ENCODE measurements around the gene PRELP.

PRELP gene

GRCh38 chr1:203473781-203474305, 1.8 kb upstream of the PRELP start:
- Mint-ChIP-seq H3K9me3 (no peaks in the 10 kb centered on the region), H3K36me3 (ENCODE audit: insufficient read depth) (no peaks in the 10 kb centered on the region), H3K27ac (no peak overlapping the region), H3K4me1 (ENCODE audit: low read depth in 2 of 2) (peaks cover 0 to 2% of the 10 kb centered on the region in 2 donors), H3K27me3 (peaks cover 53 to 81% of the 10 kb centered on the region in 2 donors), H3K4me3 (no peak overlapping the region)
- ATAC-seq (replicated peaks) (no peak), DNase-seq (no peak)

GRCh38 chr1:203476216-203476814, 709 bp downstream of the PRELP start:
- peaks cover 46 to 61% of the 10 kb centered on the region in 2 donors for H3K27me3 Mint-ChIP-seq
- H3K9me3 Mint-ChIP-seq: no peaks in the 10 kb centered on the region
- no peaks in the 10 kb centered on the region for H3K36me3 Mint-ChIP-seq (ENCODE audit: insufficient read depth)
- H3K4me3 Mint-ChIP-seq: no peak overlapping the region
- DNase-seq: no peak
- no peak overlapping the region for H3K27ac Mint-ChIP-seq
- peaks cover 0 to 8% of the 10 kb centered on the region in 2 donors for H3K4me1 Mint-ChIP-seq (ENCODE audit: low read depth in 2 of 2)
- ATAC-seq (replicated peaks): no peak

DNA sequence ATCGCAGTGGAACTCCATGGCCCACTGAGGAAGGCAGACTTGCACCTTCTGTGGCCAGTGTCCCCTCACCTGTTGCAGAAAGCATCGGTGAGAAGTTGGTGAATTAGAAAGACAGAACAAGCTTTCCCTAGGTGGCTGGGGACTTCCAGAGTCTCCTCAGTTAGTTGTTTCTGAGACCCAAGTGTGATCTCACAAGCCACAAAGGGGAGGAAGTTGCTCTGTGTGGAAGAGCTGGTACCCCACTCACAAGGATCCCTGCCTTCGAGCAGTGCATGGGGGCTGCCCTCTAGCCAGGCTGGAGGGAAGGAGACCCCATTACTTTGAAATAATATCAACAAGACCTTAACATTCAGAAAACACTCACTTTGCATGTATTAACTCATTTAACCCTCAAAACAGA, 2.1 kb downstream of the PRELP start:
- H3K27me3 Mint-ChIP-seq: peaks cover 38 to 51% of the 10 kb centered on the region in 2 donors
- no peaks in the 10 kb centered on the region for H3K36me3 Mint-ChIP-seq (ENCODE audit: insufficient read depth)

DNA sequence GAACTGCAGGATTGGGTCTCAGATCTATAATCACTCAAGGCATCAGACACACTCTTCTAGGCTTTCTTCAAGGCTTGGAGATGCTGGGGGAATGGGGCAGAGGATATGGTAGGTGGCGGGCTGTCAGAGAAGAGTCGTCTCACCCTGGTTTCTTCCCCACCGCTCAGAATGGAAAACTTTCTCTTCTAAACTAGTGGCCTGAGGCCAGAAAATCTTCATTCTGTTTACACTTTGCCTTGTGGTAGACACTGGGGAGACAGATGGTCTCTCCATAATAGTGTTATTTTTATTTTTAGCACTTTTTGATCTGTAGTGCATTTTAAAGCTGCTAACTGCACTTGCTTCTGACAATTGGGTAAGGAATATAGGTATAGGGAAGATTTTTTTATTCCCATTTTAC, 2.6 kb downstream of the PRELP start:
- Mint-ChIP-seq H3K36me3 (ENCODE audit: insufficient read depth) (no peaks in the 10 kb centered on the region), H3K4me1 (ENCODE audit: low read depth in 2 of 2) (peaks cover 0 to 8% of the 10 kb centered on the region in 2 donors), H3K4me3 (no peak overlapping the region), H3K27ac (no peak overlapping the region), H3K27me3 (peaks cover 35 to 47% of the 10 kb centered on the region in 2 donors), H3K9me3 (no peaks in the 10 kb centered on the region)
- no peak for ATAC-seq (replicated peaks)
- no peak for DNase-seq

More for the DNA sequence above, 2.1 kb downstream of the PRELP start:
- peaks cover 0 to 8% of the 10 kb centered on the region in 2 donors for H3K4me1 Mint-ChIP-seq (ENCODE audit: low read depth in 2 of 2)
- no peak overlapping the region for H3K4me3 Mint-ChIP-seq
- ATAC-seq (replicated peaks) (no peak), DNase-seq (no peak)
- H3K27ac Mint-ChIP-seq: no peak overlapping the region
- no peaks in the 10 kb centered on the region for H3K9me3 Mint-ChIP-seq

DNA sequence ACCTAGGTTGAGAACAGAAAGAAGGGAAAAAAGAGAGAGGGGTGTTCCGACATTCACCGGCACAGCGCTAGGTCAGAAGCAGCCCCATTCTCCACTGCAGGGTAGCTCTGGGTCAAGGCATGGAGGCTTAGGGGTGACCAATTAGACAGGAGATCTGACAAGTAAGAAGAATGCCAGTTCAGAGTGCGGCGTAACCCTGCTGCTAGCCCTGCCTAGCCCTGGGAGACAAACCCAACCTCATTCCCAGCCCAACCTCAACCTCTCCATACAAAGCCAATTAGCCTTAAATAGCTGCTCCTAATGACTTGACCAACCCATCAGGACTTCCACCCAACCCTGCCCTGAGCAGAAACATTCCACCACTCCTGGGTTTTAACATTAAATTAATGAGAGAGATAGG, 3.4 kb downstream of the PRELP start:
- Mint-ChIP-seq H3K4me3 (no peak overlapping the region), H3K27me3 (peaks cover 28 to 39% of the 10 kb centered on the region in 2 donors), H3K4me1 (ENCODE audit: low read depth in 2 of 2) (peaks cover 0 to 8% of the 10 kb centered on the region in 2 donors), H3K27ac (no peak overlapping the region), H3K36me3 (ENCODE audit: insufficient read depth) (no peaks in the 10 kb centered on the region), H3K9me3 (no peaks in the 10 kb centered on the region)
- DNase-seq (no peak), ATAC-seq (replicated peaks) (no peak)

GRCh38 chr1:203479646-203480045, 4.0 kb downstream of the PRELP start:
- Mint-ChIP-seq H3K9me3 (no peaks in the 10 kb centered on the region), H3K4me3 (no peak overlapping the region), H3K36me3 (ENCODE audit: insufficient read depth) (no peaks in the 10 kb centered on the region), H3K27ac (no peak overlapping the region), H3K4me1 (ENCODE audit: low read depth in 2 of 2) (peaks cover 0 to 8% of the 10 kb centered on the region in 2 donors), H3K27me3 (peaks cover 24 to 32% of the 10 kb centered on the region in 2 donors)
- ATAC-seq (replicated peaks) (no peak), DNase-seq (no peak)

DNA sequence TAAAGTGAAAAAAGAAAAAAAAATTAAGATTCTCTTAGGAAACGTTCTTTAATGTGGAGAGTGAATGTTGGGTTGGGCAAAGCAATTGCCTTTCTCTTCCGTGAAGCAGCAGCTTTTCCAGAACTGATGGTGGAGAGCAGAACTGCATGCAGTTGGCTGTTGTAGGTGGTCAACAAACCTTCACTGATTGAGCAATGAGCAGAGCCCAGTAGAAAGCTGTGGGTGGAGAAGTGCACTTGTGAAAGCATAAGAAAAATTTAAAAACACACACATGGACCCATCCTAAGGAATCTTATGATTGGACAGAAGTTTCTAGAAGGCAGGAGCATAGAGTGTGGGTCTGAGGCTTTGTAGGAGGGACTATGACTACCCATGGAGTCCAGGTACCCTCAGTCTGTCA, 4.5 kb downstream of the PRELP start:
- peaks cover 19 to 28% of the 10 kb centered on the region in 2 donors for H3K27me3 Mint-ChIP-seq
- H3K27ac Mint-ChIP-seq: no peak overlapping the region
- H3K9me3 Mint-ChIP-seq: no peaks in the 10 kb centered on the region
- DNase-seq: no peak
- peaks cover 0 to 8% of the 10 kb centered on the region in 2 donors for H3K4me1 Mint-ChIP-seq (ENCODE audit: low read depth in 2 of 2)
- H3K4me3 Mint-ChIP-seq: no peak overlapping the region
- no peaks in the 10 kb centered on the region for H3K36me3 Mint-ChIP-seq (ENCODE audit: insufficient read depth)
- ATAC-seq (replicated peaks): no peak

DNA sequence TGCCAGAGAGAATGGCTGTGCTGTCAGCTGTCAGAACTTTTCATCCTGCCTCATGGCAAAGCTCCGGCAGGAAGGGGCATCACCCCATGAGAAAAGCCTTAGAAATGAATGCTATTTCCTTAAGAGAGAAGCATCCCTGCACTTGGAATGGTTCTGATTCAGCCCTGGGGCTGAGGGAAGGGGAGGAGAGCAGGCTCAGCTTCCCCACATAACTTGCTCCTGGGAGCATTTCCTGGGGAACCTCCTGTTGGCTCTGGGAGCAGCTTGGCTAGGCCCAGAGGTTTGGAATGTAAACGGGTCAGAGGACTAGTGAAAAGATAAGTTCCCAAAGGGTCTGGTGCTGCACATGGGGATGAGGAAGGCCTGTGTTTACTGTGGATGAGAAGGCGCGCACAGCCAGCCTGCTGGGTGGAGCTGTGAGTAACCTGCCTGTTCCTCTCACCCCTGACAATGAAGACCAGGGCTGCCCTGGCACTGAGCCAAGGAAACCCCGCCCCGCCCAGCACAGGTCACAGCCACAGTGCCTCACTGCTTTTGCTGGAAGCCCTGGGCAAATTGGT, 5.0 kb downstream of the PRELP start:
- H3K4me3 Mint-ChIP-seq: no peak overlapping the region
- peak in 2 of 3 experiments; percentile 32 to 36 for DNase-seq
- no peaks in the 10 kb centered on the region for H3K9me3 Mint-ChIP-seq
- H3K27ac Mint-ChIP-seq: no peak overlapping the region
- peaks cover 17 to 23% of the 10 kb centered on the region in 2 donors for H3K27me3 Mint-ChIP-seq
- no peaks in the 10 kb centered on the region for H3K36me3 Mint-ChIP-seq (ENCODE audit: insufficient read depth)
- H3K4me1 Mint-ChIP-seq (ENCODE audit: low read depth in 2 of 2): peaks cover 0 to 8% of the 10 kb centered on the region in 2 donors
- peak; percentile 83 for ATAC-seq (replicated peaks)

DNA sequence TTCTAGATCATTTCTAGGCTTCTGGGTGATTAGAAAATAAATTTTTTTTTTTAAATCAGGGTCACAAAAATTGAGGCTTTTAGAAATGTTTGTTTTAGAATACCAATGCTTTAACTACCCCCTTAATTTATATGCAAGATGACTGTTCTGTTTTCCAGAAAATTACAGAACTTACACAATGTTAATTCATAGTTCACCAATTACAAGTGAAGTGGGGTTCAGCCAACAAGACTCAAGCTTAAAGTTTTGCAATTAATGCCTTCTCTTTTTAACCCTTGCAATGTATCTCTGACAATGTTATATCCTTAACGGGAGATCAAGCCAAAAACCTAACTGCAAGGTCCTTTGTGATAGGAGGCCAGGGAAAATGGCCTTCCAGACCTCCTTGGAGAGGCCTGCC, 5.6 kb downstream of the PRELP start:
- Mint-ChIP-seq H3K4me1 (ENCODE audit: low read depth in 2 of 2) (peaks cover 0 to 8% of the 10 kb centered on the region in 2 donors), H3K36me3 (ENCODE audit: insufficient read depth) (no peaks in the 10 kb centered on the region), H3K9me3 (no peaks in the 10 kb centered on the region), H3K27me3 (peaks cover 11 to 17% of the 10 kb centered on the region in 2 donors), H3K4me3 (no peak overlapping the region), H3K27ac (no peak overlapping the region)
- ATAC-seq (replicated peaks) (no peak), DNase-seq (no peak)

DNA sequence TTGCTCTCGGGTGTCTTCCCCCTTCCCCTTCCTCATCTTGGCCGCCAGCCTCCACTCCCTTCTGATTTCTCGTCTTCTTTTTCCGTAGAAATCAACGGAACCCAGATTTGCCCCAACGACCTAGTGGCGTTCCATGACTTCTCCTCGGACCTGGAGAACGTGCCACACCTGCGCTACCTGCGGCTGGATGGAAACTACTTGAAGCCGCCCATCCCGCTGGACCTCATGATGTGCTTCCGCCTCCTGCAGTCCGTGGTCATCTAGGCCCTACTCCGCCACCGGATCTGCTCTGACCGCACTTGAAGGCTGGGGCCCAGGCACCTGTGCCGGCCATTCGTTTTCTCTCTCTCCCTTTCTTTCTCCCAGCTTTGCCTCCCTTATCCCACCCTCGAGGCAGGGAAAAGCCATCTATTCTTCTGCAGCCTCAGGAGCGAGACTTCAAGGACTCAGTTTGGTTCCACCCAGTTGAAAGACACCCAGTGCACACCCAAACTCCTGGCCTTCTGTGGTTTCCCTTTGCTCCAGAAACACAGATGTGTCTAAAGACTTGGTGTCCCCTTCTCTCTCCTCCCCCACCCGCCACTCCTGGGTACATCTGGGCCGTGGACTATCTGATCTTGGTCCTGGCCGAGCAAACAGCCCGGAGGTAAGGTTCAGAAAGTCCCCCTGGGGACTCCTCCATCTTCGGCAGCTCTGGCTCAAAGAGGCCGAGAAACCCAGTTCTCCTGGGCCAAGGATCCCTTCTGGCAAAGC, 11.2 kb downstream of the PRELP start:
- no peak for ATAC-seq (replicated peaks)
- Mint-ChIP-seq H3K36me3 (ENCODE audit: insufficient read depth) (no peaks in the 10 kb centered on the region), H3K27ac (peak overlapping the region; percentile 65 to 78), H3K9me3 (no peaks in the 10 kb centered on the region), H3K4me3 (peak overlapping the region; percentile 81 to 83), H3K27me3 (peaks cover 10 to 12% of the 10 kb centered on the region in 2 donors), H3K4me1 (ENCODE audit: low read depth in 2 of 2) (peaks cover 3 to 6% of the 10 kb centered on the region in 2 donors)
- DNase-seq: no peak

GRCh38 chr1:203488539-203488938, 12.9 kb downstream of the PRELP start:
- Mint-ChIP-seq H3K27ac (no peak overlapping the region), H3K4me3 (peak overlapping the region; percentile 23 to 24), H3K27me3 (peaks cover 27 to 29% of the 10 kb centered on the region in 2 donors), H3K36me3 (ENCODE audit: insufficient read depth) (no peaks in the 10 kb centered on the region), H3K4me1 (ENCODE audit: low read depth in 2 of 2) (peaks cover 3 to 6% of the 10 kb centered on the region in 2 donors), H3K9me3 (no peaks in the 10 kb centered on the region)
- no peak for ATAC-seq (replicated peaks)
- DNase-seq: no peak

DNA sequence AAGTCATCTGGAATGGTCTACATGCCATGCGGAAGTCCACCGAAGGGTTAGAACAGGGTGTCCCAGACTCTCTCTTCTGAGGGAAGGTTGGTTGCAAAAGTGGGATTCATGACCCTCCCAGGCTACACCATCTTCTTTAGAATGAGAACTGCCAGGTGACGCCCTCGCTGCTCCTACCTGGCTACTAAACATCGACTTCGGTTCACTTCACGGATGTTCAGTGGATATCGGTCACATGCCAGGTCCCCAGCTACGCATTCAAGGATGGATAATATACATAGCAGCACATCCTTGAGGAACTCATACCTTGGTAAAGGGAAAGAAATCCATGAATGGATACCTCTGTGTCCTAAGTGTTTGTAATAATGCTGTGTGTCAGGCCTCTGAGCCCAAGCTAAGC, 15.0 kb downstream of the PRELP start:
- peaks cover 3 to 6% of the 10 kb centered on the region in 2 donors for H3K4me1 Mint-ChIP-seq (ENCODE audit: low read depth in 2 of 2)
- ATAC-seq (replicated peaks): no peak
- H3K4me3 Mint-ChIP-seq: no peak overlapping the region
- H3K36me3 Mint-ChIP-seq (ENCODE audit: insufficient read depth): no peaks in the 10 kb centered on the region
- DNase-seq: no peak
- H3K27me3 Mint-ChIP-seq: peaks cover 34 to 37% of the 10 kb centered on the region in 2 donors
- H3K27ac Mint-ChIP-seq: no peak overlapping the region
- H3K9me3 Mint-ChIP-seq: no peaks in the 10 kb centered on the region

- DNase-seq (no peak), ATAC-seq (replicated peaks) (no peak)
- Mint-ChIP-seq H3K27ac (no peak overlapping the region), H3K4me1 (ENCODE audit: low read depth in 2 of 2) (peaks cover 3 to 6% of the 10 kb centered on the region in 2 donors), H3K36me3 (ENCODE audit: insufficient read depth) (no peaks in the 10 kb centered on the region), H3K9me3 (no peaks in the 10 kb centered on the region), H3K4me3 (no peak overlapping the region), H3K27me3 (peaks cover 37 to 39% of the 10 kb centered on the region in 2 donors)
These were observed 16.1 kb downstream of the PRELP start for GRCh38 chr1:203491664-203492063.

Measured in effector memory CD8-positive, alpha-beta T cell (primary cell).